ENCODE measurements around the gene LMO1.

LMO1 gene

GRCh38 chr11:8225589-8226036, 38.1 kb downstream of the LMO1 start:
- peak; percentile 50 for DNase-seq (ENCODE audit: low read depth)

GRCh38 chr11:8224711-8225110, 39.0 kb downstream of the LMO1 start:
- DNase-seq (ENCODE audit: low read depth): no peak

GRCh38 chr11:8224161-8224591, 39.5 kb downstream of the LMO1 start:
- DNase-seq (ENCODE audit: low read depth): no peak

GRCh38 chr11:8223513-8223900, 40.2 kb downstream of the LMO1 start:
- DNase-seq (ENCODE audit: low read depth): no peak

GRCh38 chr11:8222820-8223512, 40.7 kb downstream of the LMO1 start:
- no peak for DNase-seq (ENCODE audit: low read depth)

- DNase-seq (ENCODE audit: low read depth): no peak
Observed at GRCh38 chr11:8221917-8222495, 41.7 kb downstream of the LMO1 start.

- DNase-seq (ENCODE audit: low read depth): no peak
Observed at GRCh38 chr11:8221046-8221723, 42.5 kb downstream of the LMO1 start.

- no peak for DNase-seq (ENCODE audit: low read depth)
Observed at GRCh38 chr11:8220261-8221045, 43.2 kb downstream of the LMO1 start.

- peak; percentile 4 for DNase-seq (ENCODE audit: low read depth)
Observed at GRCh38 chr11:8219257-8220021, 44.2 kb downstream of the LMO1 start.

- no peak for DNase-seq (ENCODE audit: low read depth)
Observed at GRCh38 chr11:8218840-8219239, 44.8 kb downstream of the LMO1 start.

- DNase-seq (ENCODE audit: low read depth): no peak
Observed at GRCh38 chr11:8218409-8218808, 45.3 kb downstream of the LMO1 start.

- DNase-seq (ENCODE audit: low read depth): no peak
Observed at GRCh38 chr11:8217926-8218325, 45.8 kb downstream of the LMO1 start.

- no peak for DNase-seq (ENCODE audit: low read depth)
Observed at GRCh38 chr11:8217136-8217535, 46.5 kb downstream of the LMO1 start.

- DNase-seq (ENCODE audit: low read depth): no peak
Observed at GRCh38 chr11:8213376-8213775, 50.3 kb downstream of the LMO1 start.

- DNase-seq (ENCODE audit: low read depth): peak; percentile 13
Observed at GRCh38 chr11:8209208-8209807, 54.4 kb downstream of the LMO1 start.

GRCh38 chr11:8207080-8208000, 56.3 kb downstream of the LMO1 start:
- no peak for DNase-seq (ENCODE audit: low read depth)

- no peak for DNase-seq (ENCODE audit: low read depth)
Observed at GRCh38 chr11:8206251-8207079, 57.2 kb downstream of the LMO1 start.

GRCh38 chr11:8205566-8205965, 58.1 kb downstream of the LMO1 start:
- no peak for DNase-seq (ENCODE audit: low read depth)

- no peak for DNase-seq (ENCODE audit: low read depth)
Observed at GRCh38 chr11:8204596-8204995, 59.1 kb downstream of the LMO1 start.
